SIG-M5 treated with dmso at 0.1 percent for 504 hours (cell line): ENCODE data around the gene CYP39A1.
A peak's percentile ranks its signal among the peaks of the same experiment; 100 is the strongest.

Experiments used
- DNase-seq: peaks from one replicate; lab custom pipeline; 2025; ENCODE audit not compliant: unreplicated experiment; lab: John Stamatoyannopoulos, UW

The CYP39A1 gene

GRCh38 chr6:46652603-46653438, at the start of gene CYP39A1, which contains the start of gene SLC25A27:
Gene CYP39A1, minus strand, starts transcription at chr6:46652818. Its CDS starts 236 bp downstream, at chr6:46652582.
Gene SLC25A27, plus strand, starts transcription at chr6:46652975. Its CDS starts 218 bp downstream, at chr6:46653193.
- peak; percentile 59 for DNase-seq

- DNase-seq, result no peak
Observed at GRCh38 chr6:46699970-46700369, 47.4 kb upstream of the CYP39A1 start.

GRCh38 chr6:46690911-46691451, 38.4 kb upstream of the CYP39A1 start:
- DNase-seq, result no peak

- no peak for DNase-seq
Observed at GRCh38 chr6:46690141-46690755, 37.6 kb upstream of the CYP39A1 start.

GRCh38 chr6:46689657-46690056, 37.0 kb upstream of the CYP39A1 start:
- no peak for DNase-seq

- DNase-seq, result no peak
Observed at GRCh38 chr6:46688966-46689335, 36.3 kb upstream of the CYP39A1 start.

- DNase-seq, result no peak
Observed at GRCh38 chr6:46688117-46688965, 35.7 kb upstream of the CYP39A1 start.

- no peak for DNase-seq
Observed at GRCh38 chr6:46687619-46688097, 35.0 kb upstream of the CYP39A1 start, which contains the start of gene TDRD6. Gene TDRD6, plus strand, starts transcription at chr6:46687885. Its CDS starts 244 bp downstream, at chr6:46688129.

GRCh38 chr6:46684771-46685170, 32.2 kb upstream of the CYP39A1 start:
- DNase-seq, result no peak

GRCh38 chr6:46677314-46677654, 24.7 kb upstream of the CYP39A1 start:
- DNase-seq, result no peak

- no peak for DNase-seq
Observed at GRCh38 chr6:46676604-46677313, 24.1 kb upstream of the CYP39A1 start.

GRCh38 chr6:46674410-46674809, 21.8 kb upstream of the CYP39A1 start:
- no peak for DNase-seq

GRCh38 chr6:46667377-46667776, 14.8 kb upstream of the CYP39A1 start:
- no peak for DNase-seq

GRCh38 chr6:46661483-46661882, 8.9 kb upstream of the CYP39A1 start:
- no peak for DNase-seq

- DNase-seq, result no peak
Observed at GRCh38 chr6:46657642-46658041, 5.0 kb upstream of the CYP39A1 start.

- DNase-seq, result no peak
Observed at GRCh38 chr6:46655803-46656202, 3.2 kb upstream of the CYP39A1 start.

- DNase-seq, result no peak
Observed at GRCh38 chr6:46653439-46654195, 999 bp upstream of the CYP39A1 start.

- no peak for DNase-seq
Observed at GRCh38 chr6:46652232-46652602, 401 bp downstream of the CYP39A1 start.

GRCh38 chr6:46651816-46652215, 802 bp downstream of the CYP39A1 start:
- DNase-seq, result no peak

GRCh38 chr6:46651006-46651405, 1.6 kb downstream of the CYP39A1 start:
- no peak for DNase-seq
